H1 (cell line): Measurements from ENCODE around the gene ETFBKMT. TPM values are rescaled to one million over a fixed set of nuclear protein-coding genes. Genes with fewer than 3 reads are reported as not detected.

Experiments
- CTCF ChIA-PET: fragments of 300-600 bp; sonication (Branson Sonifier 250); formaldehyde crosslinking; loops from one replicate; lab custom pipeline; 2021; ENCODE audit not compliant: partially characterized antibody; lab: Charles Lee
- POLR2A ChIA-PET: fragments of 300-600 bp; sonication (Branson Sonifier 250); formaldehyde crosslinking; loops from one replicate; lab custom pipeline; 2021; ENCODE audit warnings: inconsistent platforms; ENCODE audit not compliant: partially characterized antibody; lab: Charles Lee
- DNase-seq, 2 experiments: peaks; one replicate each; pipeline versions ENCODE4 v3.0.0 to v3.0.0-alpha.2; 2010 to 2022; ENCODE audit warnings: low spot score in 2 of 2, low read depth in 1 of 2, mixed read lengths in 1 of 2
- FAIRE-seq: peaks from 2 replicates; lab custom pipeline; 2011; peaks lifted over from hg19 to GRCh38; lab: Jason Lieb, UNC
- H2AFZ ChIP-seq: 2 replicates; pipeline ENCODE4 v1.8.1; 2012; ENCODE audit warnings: low read length, inconsistent platforms
- H2AK5ac ChIP-seq: 2 replicates; pipeline ENCODE4 v1.6.1; 2013; ENCODE audit warnings: low read depth, low read length
- H2BK120ac ChIP-seq: replicated peaks from 2 replicates; pipeline ENCODE3; 2013; ENCODE audit warnings: low read depth, low read length, inconsistent platforms
- H2BK12ac ChIP-seq: 2 replicates; pipeline ENCODE4 v1.6.1; 2013; ENCODE audit warnings: low read depth, low read length
- H2BK15ac ChIP-seq: 2 replicates; pipeline ENCODE4 v1.6.1; 2013; ENCODE audit warnings: low read length
- H2BK20ac ChIP-seq: 2 replicates; pipeline ENCODE4 v1.6.1; 2013; ENCODE audit warnings: low read length
- H2BK5ac ChIP-seq: 2 replicates; pipeline ENCODE4 v1.6.1; 2013; ENCODE audit warnings: low read depth, low read length
- H3K14ac ChIP-seq: 2 replicates; pipeline ENCODE4 v1.6.1; 2013; ENCODE audit warnings: inconsistent platforms; ENCODE audit not compliant: insufficient read length
- H3K18ac ChIP-seq: 2 replicates; pipeline ENCODE4 v1.6.1; 2013; ENCODE audit warnings: low read length; ENCODE audit errors: extremely low read depth
- H3K23ac ChIP-seq: 2 replicates; pipeline ENCODE4 v1.6.1; 2013; ENCODE audit warnings: inconsistent platforms; ENCODE audit not compliant: insufficient read length
- H3K23me2 ChIP-seq: 2 replicates; pipeline ENCODE4 v1.6.1; 2013; ENCODE audit warnings: low read depth, low read length
- H3K27ac ChIP-seq: 2 replicates; pipeline ENCODE4 v1.6.1; 2011; ENCODE audit warnings: low read depth, low read length, inconsistent platforms
- H3K27me3 ChIP-seq, 4 experiments: replicated peaks in 1 of 4; 1 replicate in 1 of 4; 2 replicates in 3 of 4; pipeline versions ENCODE4 v1.6.1 to v1.8.1; 2011 to 2013; ENCODE audit warnings: low read length in 3 of 4, mild to moderate bottlenecking in 3 of 4, inconsistent platforms in 2 of 4, mixed read lengths in 2 of 4, moderate library complexity in 1 of 4; ENCODE audit not compliant: control insufficient read depth in 3 of 4, insufficient read depth in 3 of 4; ENCODE audit errors: extremely low read depth in 1 of 4
- H3K36me3 ChIP-seq, 4 experiments: 2 replicates each; pipeline versions ENCODE4 v1.6.1 to v1.8.1; 2011 to 2013; ENCODE audit warnings: mild to moderate bottlenecking in 4 of 4, low read length in 3 of 4, moderate library complexity in 2 of 4, control low read depth in 1 of 4, inconsistent platforms in 1 of 4; ENCODE audit not compliant: insufficient read depth in 4 of 4, control insufficient read depth in 2 of 4
- H3K4ac ChIP-seq: replicated peaks from 2 replicates; pipeline ENCODE3; 2013; ENCODE audit warnings: low read length, low read depth, mixed read lengths, inconsistent platforms; ENCODE audit not compliant: insufficient read length
- H3K4me1 ChIP-seq, 4 experiments: replicated peaks in 1 of 4; 1 replicate in 1 of 4; 2 replicates in 3 of 4; pipeline versions ENCODE4 v1.6.1 to v1.8.1; 2011 to 2013; ENCODE audit warnings: low read length in 3 of 4, inconsistent platforms in 2 of 4, mixed read lengths in 1 of 4; ENCODE audit not compliant: insufficient read depth in 4 of 4, control insufficient read depth in 3 of 4
- H3K4me2 ChIP-seq, 2 experiments: 2 replicates each; pipeline versions ENCODE4 v1.6.1 to v1.8.1; 2011 to 2013; ENCODE audit warnings: low read depth in 2 of 2, low read length in 2 of 2, control low read depth in 1 of 2, inconsistent platforms in 1 of 2, mild to moderate bottlenecking in 1 of 2; ENCODE audit not compliant: insufficient read depth in 1 of 2
- H3K4me3 ChIP-seq, 4 experiments: fragments of 200-600, 300-600 bp in 1 of 4; sonication (generic), shearing (Covaris generic), sonication (Bioruptor Twin) in 1 of 4; 2 replicates each; pipeline versions ENCODE4 v1.5.1 to v1.8.1; 2011 to 2016; ENCODE audit warnings: low read length in 4 of 4, low read depth in 3 of 4, control low read depth in 2 of 4, inconsistent platforms in 2 of 4, mild to moderate bottlenecking in 2 of 4, mixed read lengths in 1 of 4, moderate library complexity in 1 of 4; ENCODE audit not compliant: insufficient read depth in 2 of 4; ENCODE audit errors: extremely low read depth in 1 of 4
- H3K56ac ChIP-seq: replicated peaks from 2 replicates; pipeline ENCODE3; 2013; ENCODE audit warnings: low read depth, mild to moderate bottlenecking, mixed read lengths, low read length, inconsistent platforms; ENCODE audit not compliant: insufficient read length
- H3K79me1 ChIP-seq: 2 replicates; pipeline ENCODE4 v1.6.1; 2013; ENCODE audit warnings: low read depth, low read length, control low read depth
- H3K79me2 ChIP-seq, 2 experiments: 2 replicates each; pipeline versions ENCODE4 v1.6.1 to v1.8.1; 2012 to 2013; ENCODE audit warnings: low read length in 2 of 2, mild to moderate bottlenecking in 2 of 2, inconsistent platforms in 1 of 2; ENCODE audit not compliant: insufficient read depth in 2 of 2, control insufficient read depth in 1 of 2
- H3K9ac ChIP-seq, 4 experiments: replicated peaks in 1 of 4; 1 replicate in 1 of 4; 2 replicates in 3 of 4; pipeline versions ENCODE4 v1.6.1 to v1.8.1; 2011 to 2013; ENCODE audit warnings: low read depth in 3 of 4, low read length in 3 of 4, control low read depth in 2 of 4, mild to moderate bottlenecking in 2 of 4, moderate library complexity in 2 of 4, inconsistent platforms in 1 of 4; ENCODE audit errors: extremely low read depth in 1 of 4
- H3K9me3 ChIP-seq, 2 experiments: 2 replicates each; pipeline versions ENCODE4 v1.6.1 to v1.8.1; 2012 to 2013; ENCODE audit warnings: mild to moderate bottlenecking in 2 of 2, moderate library complexity in 2 of 2, control low read depth in 1 of 2, inconsistent platforms in 1 of 2, low read depth in 1 of 2, low read length in 1 of 2, mixed read lengths in 1 of 2; ENCODE audit not compliant: insufficient read depth in 2 of 2
- H4K20me1 ChIP-seq, 2 experiments: replicated peaks in 1 of 2; 2 replicates each; pipeline versions ENCODE3 to v1.8.1; 2011 to 2013; ENCODE audit warnings: inconsistent platforms in 2 of 2, low read length in 2 of 2, mild to moderate bottlenecking in 1 of 2; ENCODE audit not compliant: insufficient read depth in 2 of 2, control insufficient read depth in 1 of 2
- H4K5ac ChIP-seq: 2 replicates; pipeline ENCODE4 v1.6.1; 2013; ENCODE audit warnings: low read length, low read depth, mixed read lengths, inconsistent platforms; ENCODE audit not compliant: insufficient read length
- H4K8ac ChIP-seq: 2 replicates; pipeline ENCODE4 v1.8.0; 2013; ENCODE audit warnings: mild to moderate bottlenecking, moderate library complexity, low read length, inconsistent platforms; ENCODE audit not compliant: insufficient read depth; ENCODE audit errors: extremely low read depth
- H4K91ac ChIP-seq: replicated peaks from 2 replicates; pipeline ENCODE3; 2013; ENCODE audit warnings: low read length, mixed read lengths, inconsistent platforms; ENCODE audit not compliant: insufficient read length
- CTBP2 ChIP-seq: IDR thresholded peaks from 2 replicates; pipeline ENCODE4 v1.7.0; 2011; ENCODE audit warnings: borderline replicate concordance, mild to moderate bottlenecking, moderate library complexity, mixed read lengths, low read length; ENCODE audit not compliant: insufficient read depth, insufficient read length
- RXRA ChIP-seq: IDR thresholded peaks from 2 replicates; pipeline ENCODE4 v1.6.1; 2011; ENCODE audit warnings: low read depth, mild to moderate bottlenecking, low read length, moderate library complexity; ENCODE audit not compliant: insufficient read depth
- SIN3A ChIP-seq, 2 experiments: IDR thresholded peaks in 1 of 2; conservative IDR thresholded peaks in 1 of 2; 2 replicates each; pipeline ENCODE4 v1.6.1; 2011 to 2012; ENCODE audit warnings: low read length in 2 of 2, improper control_type of control experiment in 1 of 2, low read depth in 1 of 2, mild to moderate bottlenecking in 1 of 2
- WGBS, 2 experiments: shearing (Covaris generic) in 1 of 2; methylation state at CpG; one replicate each; pipeline versions ENCODE4 v1.1.6 to v1.1.7; 2013 to 2015; ENCODE audit warnings: low lambda C conversion rate in 2 of 2, mixed read lengths in 2 of 2, inconsistent platforms in 1 of 2, low coverage in 1 of 2, missing lambda C conversion rate in 1 of 2; ENCODE audit not compliant: insufficient replicate concordance in 2 of 2, insufficient coverage in 1 of 2, insufficient read length in 1 of 2; ENCODE audit errors: extremely low coverage in 1 of 2, missing lambda C conversion rate in 1 of 2; 5-methylcytosine and 5-hydroxymethylcytosine counted together
- polyA plus RNA-seq, 7 experiments: library from polyadenylated mRNA; depleted of rRNA in 3 of 7; stranded (reverse) in 5 of 7; unstranded in 2 of 7; fragments of >200 nt in 5 of 7; fragments of 200-250 nt in 2 of 7; gene quantifications; 1 replicate in 5 of 7; 2 replicates in 1 of 7; 4 replicates in 1 of 7; pipeline versions ENCODE4 v1.2.1 to v1.2.3, GENCODE V29; 2011 to 2013; ENCODE audit warnings: missing spikeins in 2 of 7, mixed read lengths in 2 of 7
- total RNA-seq: library from RNA; stranded (reverse); fragmentation: NEBNext Ultra II Directional; extraction: Animal tissue kit (Norgen Biotek cat#: 25700); gene quantifications from 2 replicates; pipeline ENCODE4 v1.2.1, GENCODE V29; 2021

The ETFBKMT gene
- total and polyA plus RNA-seq, 2 of the 8 experiments (the other 6 are each of a cell fraction or from before 2014, with no cell fraction given): 0.59 to 1.7 TPM

GRCh38 chr12:31687101-31687527 lies 27.6 kb downstream of the ETFBKMT start:
- Histone ChIP-seq H3K4me2 (no peak overlapping the region), H2BK120ac (no peak overlapping the region), H3K27ac (no peak overlapping the region), H2BK15ac (no peak overlapping the region), H3K9ac (no peak overlapping the region), H3K79me2 (no peaks in the 10 kb centered on the region), H4K5ac (no peak overlapping the region), H2BK20ac (no peak overlapping the region), H2AFZ (no peak overlapping the region), H4K91ac (no peak overlapping the region), H3K79me1 (no peaks in the 10 kb centered on the region), H4K20me1 (no peaks in the 10 kb centered on the region), H3K18ac (no peak overlapping the region), H3K4me3 (no peak overlapping the region), H3K4me1 (no peaks in the 10 kb centered on the region), H4K8ac (no peak overlapping the region), H3K9me3 (0 out of 4 replicates have a peak, but pooled peaks cover 6 to 10% of the 10 kb centered on the region in 2 experiments), H2BK5ac (no peak overlapping the region), H3K14ac (no peak overlapping the region), H3K4ac (no peak overlapping the region), H2AK5ac (no peak overlapping the region), H3K23ac (no peak overlapping the region), H3K27me3 (no peaks in the 10 kb centered on the region), H3K23me2 (no peaks in the 10 kb centered on the region), H3K36me3 (peaks cover 0 to 3% (median 0%) of the 10 kb centered on the region in 4 experiments; a peak in 1 of 8 replicates), H3K56ac (no peak overlapping the region), H2BK12ac (no peak overlapping the region)
- ChIA-PET POLR2A (interaction anchor here (1.4 kb wide), 1 partner anchor 9 kb away, joined by 3 read pairs; no protein-coding TSS in a partner anchor), CTCF (interaction anchor here (0.6 to 1.2 kb wide), 2 partner anchors 279 to 426 kb away, joined by 3 to 4 read pairs; no protein-coding TSS in a partner anchor)
- 85% methylated on average over 3 of the region's 3 CpGs; no CpG with 5 or more reads in 1 of the 2 experiments for WGBS, 2 experiments
- DNase-seq (no peak), FAIRE-seq (no peak)
- TF ChIP-seq SIN3A (conservative IDR thresholded peaks at IDR 0.05 in 1 of 2, IDR thresholded peaks at IDR 0.05 in 1 of 2; ENCODE audit: low read depth in 1 of 2, low read length in 2 of 2) (no peak), RXRA (no peak), CTBP2 (no peak)
